GM12874 (cell line): ENCODE measurements around the gene UCN.
A peak's percentile ranks its signal among the peaks of the same experiment; 100 is the strongest.

Source experiments
- CTCF ChIP-seq: IDR thresholded peaks from 2 replicates; pipeline ENCODE4 v1.5.1; 2011; ENCODE audit warnings: low read depth, mild to moderate bottlenecking, control low read depth, low read length, moderate library complexity; ENCODE audit not compliant: insufficient read depth

Gene UCN

DNA sequence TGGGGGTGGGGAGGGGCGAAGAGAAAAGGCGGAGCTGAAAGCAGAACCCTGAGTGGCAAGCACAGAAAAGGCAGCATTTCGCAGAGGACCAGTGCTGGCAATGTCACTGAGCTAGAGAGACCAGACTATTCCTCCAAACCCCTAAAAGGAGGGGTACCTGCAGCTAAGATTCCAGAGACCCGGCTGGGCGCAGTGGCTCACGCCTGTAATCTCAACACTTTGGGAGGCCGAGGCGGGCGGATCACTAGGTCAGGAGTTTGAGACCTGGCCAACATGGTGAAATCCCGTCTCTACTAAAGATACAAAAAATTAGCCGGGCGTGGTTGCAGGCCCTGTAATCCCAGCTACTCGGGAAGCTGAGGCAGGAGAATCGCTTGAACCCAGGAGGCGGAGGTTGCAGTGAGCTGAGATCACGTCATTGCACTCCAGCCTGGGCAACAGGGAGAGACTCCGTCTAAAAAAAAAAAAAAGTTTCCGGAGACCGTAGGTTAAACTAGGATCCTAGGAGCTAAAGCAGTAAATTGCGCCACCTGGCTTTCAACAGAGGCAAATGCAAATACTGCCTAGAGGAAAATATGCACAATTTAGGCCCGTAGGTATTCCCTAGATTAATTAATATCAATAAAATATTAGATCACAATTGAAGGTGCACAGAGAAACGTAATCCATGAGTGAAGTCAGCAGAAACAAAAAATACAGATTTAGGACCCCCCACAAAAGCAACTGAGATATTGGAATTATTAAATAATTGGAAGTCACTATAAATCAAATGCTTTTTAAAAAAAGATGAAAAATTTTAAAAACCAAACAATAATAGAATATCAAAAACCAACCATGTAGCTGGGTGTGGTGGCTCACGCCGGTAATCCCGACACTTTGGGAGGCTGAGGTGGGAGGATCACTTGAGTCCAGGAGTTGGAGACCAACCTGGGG lies 4.9 kb downstream of the UCN start:
- TF ChIP-seq CTCF = peak; percentile 68

DNA sequence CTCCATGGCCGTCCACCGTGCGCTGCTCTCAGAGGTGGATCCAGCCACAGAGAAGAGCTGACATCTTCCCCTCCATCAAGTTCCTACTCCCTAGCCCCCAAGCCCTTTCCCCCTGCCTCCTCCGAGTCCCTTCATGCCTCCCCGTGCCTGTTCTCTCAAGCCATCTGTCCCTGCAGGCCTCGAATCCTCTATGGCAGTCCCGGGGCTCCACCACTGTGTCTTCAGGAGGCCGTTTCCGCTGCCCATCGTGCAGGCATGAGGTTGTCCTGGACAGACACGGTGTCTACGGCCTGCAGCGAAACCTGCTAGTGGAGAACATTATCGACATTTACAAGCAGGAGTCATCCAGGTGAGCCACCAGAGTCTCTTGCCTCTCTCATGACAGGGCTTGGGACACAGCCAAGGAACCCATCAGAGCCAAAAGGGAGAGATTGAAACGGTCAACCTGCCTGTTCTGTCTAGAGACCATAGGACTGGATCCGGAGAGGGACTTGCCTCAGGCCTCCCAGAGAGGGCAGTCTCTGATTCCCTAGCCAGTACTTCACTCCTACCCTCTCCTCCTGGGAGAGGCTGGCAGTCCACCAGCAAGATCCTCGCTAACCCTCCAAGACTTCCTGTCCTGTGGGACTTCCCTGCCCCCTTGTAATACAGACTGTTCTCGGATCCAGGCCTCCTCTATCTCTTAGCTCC lies 9.7 kb downstream of the UCN start:
- TF ChIP-seq CTCF = no peak

DNA sequence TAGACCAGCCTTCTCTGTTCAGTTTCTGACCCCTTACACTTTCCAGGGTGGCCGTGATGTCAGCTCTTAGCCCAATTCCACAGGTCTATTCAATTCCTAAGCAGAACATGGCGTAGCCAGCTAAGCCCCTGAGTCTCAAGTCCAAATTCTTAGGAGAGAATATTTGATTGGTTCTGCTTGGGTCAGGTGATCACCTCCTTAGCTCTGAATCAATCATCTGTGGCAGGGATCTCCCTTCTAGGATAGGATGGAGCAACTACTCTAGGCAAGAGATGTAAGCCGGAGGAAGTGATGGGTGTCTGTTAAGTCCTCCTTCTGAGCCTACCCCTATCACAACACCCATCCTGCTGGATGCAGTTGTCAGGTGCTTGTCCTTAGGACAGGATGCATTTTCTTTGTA lies 11.1 kb downstream of the UCN start:
- no peak for TF ChIP-seq CTCF

DNA sequence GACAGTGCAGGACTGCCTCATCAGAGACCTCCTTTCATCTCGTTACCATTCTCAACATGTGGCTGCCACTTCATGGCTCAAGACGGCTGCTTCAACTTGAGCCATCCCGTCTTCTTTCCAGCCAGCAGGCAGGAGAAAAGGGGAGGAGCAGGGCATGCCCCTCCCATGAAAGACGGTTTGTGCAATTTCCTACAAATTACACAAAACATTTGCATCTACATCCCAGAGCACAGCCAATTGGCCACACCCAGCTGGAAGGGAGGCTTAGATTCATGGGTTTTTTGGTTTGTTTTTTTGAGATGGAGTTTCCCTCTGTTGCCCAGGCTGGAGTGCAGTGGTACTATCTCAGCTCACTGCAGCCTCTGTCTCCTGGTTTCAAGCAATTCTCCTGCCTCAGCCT lies 11.8 kb downstream of the UCN start:
- no peak for TF ChIP-seq CTCF

- no peak for TF ChIP-seq CTCF
Measured at GRCh38 chr2:27294928-27295327, 13.3 kb downstream of the UCN start.

DNA sequence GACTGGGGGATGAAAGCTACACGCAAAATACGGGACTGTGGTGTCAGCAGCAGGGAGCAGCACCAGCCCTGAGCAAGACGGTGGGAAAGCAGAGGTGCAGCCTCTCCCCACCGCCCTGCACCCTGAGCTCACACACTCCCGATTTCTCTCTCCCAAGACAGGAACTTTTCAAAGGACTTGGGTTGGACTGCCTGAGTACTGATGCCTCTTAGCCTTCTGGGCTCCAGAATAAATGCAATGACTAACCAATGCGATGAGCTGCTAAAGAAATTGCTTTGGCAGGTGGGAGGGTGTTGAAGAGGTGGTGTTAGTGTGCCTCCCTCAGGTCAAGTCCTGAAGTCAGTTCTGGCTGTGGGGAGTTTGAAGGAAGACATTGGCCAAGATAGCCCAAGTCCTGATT lies 16.4 kb downstream of the UCN start:
- TF ChIP-seq CTCF = no peak

- no peak for TF ChIP-seq CTCF
Measured at GRCh38 chr2:27290549-27290948, 17.7 kb downstream of the UCN start.
